H1 (cell line): ENCODE data around the gene SCAMP3. TPM values are rescaled to one million over a fixed set of nuclear protein-coding genes. Genes with fewer than 3 reads are reported as not detected.

ENCODE experiments used
- CTCF ChIA-PET: fragments of 300-600 bp; sonication (Branson Sonifier 250); formaldehyde crosslinking; loops from one replicate; lab custom pipeline; 2021; ENCODE audit not compliant: partially characterized antibody; lab: Charles Lee
- POLR2A ChIA-PET: fragments of 300-600 bp; sonication (Branson Sonifier 250); formaldehyde crosslinking; loops from one replicate; lab custom pipeline; 2021; ENCODE audit warnings: inconsistent platforms; ENCODE audit not compliant: partially characterized antibody; lab: Charles Lee
- DNase-seq, 2 experiments: peaks; one replicate each; pipeline versions ENCODE4 v3.0.0 to v3.0.0-alpha.2; 2010 to 2022; ENCODE audit warnings: low spot score in 2 of 2, low read depth in 1 of 2, mixed read lengths in 1 of 2
- FAIRE-seq: peaks from 2 replicates; lab custom pipeline; 2011; peaks lifted over from hg19 to GRCh38; lab: Jason Lieb, UNC
- H2AFZ ChIP-seq: 2 replicates; pipeline ENCODE4 v1.8.1; 2012; ENCODE audit warnings: low read length, inconsistent platforms
- H2AK5ac ChIP-seq: 2 replicates; pipeline ENCODE4 v1.6.1; 2013; ENCODE audit warnings: low read depth, low read length
- H2BK120ac ChIP-seq: replicated peaks from 2 replicates; pipeline ENCODE3; 2013; ENCODE audit warnings: low read depth, low read length, inconsistent platforms
- H2BK12ac ChIP-seq: 2 replicates; pipeline ENCODE4 v1.6.1; 2013; ENCODE audit warnings: low read depth, low read length
- H2BK15ac ChIP-seq: 2 replicates; pipeline ENCODE4 v1.6.1; 2013; ENCODE audit warnings: low read length
- H2BK20ac ChIP-seq: 2 replicates; pipeline ENCODE4 v1.6.1; 2013; ENCODE audit warnings: low read length
- H2BK5ac ChIP-seq: 2 replicates; pipeline ENCODE4 v1.6.1; 2013; ENCODE audit warnings: low read depth, low read length
- H3K14ac ChIP-seq: 2 replicates; pipeline ENCODE4 v1.6.1; 2013; ENCODE audit warnings: inconsistent platforms; ENCODE audit not compliant: insufficient read length
- H3K18ac ChIP-seq: 2 replicates; pipeline ENCODE4 v1.6.1; 2013; ENCODE audit warnings: low read length; ENCODE audit errors: extremely low read depth
- H3K23ac ChIP-seq: 2 replicates; pipeline ENCODE4 v1.6.1; 2013; ENCODE audit warnings: inconsistent platforms; ENCODE audit not compliant: insufficient read length
- H3K23me2 ChIP-seq: 2 replicates; pipeline ENCODE4 v1.6.1; 2013; ENCODE audit warnings: low read depth, low read length
- H3K27ac ChIP-seq: 2 replicates; pipeline ENCODE4 v1.6.1; 2011; ENCODE audit warnings: low read depth, low read length, inconsistent platforms
- H3K27me3 ChIP-seq, 4 experiments: replicated peaks in 1 of 4; 1 replicate in 1 of 4; 2 replicates in 3 of 4; pipeline versions ENCODE4 v1.6.1 to v1.8.1; 2011 to 2013; ENCODE audit warnings: low read length in 3 of 4, mild to moderate bottlenecking in 3 of 4, inconsistent platforms in 2 of 4, mixed read lengths in 2 of 4, moderate library complexity in 1 of 4; ENCODE audit not compliant: control insufficient read depth in 3 of 4, insufficient read depth in 3 of 4; ENCODE audit errors: extremely low read depth in 1 of 4
- H3K36me3 ChIP-seq, 4 experiments: 2 replicates each; pipeline versions ENCODE4 v1.6.1 to v1.8.1; 2011 to 2013; ENCODE audit warnings: mild to moderate bottlenecking in 4 of 4, low read length in 3 of 4, moderate library complexity in 2 of 4, control low read depth in 1 of 4, inconsistent platforms in 1 of 4; ENCODE audit not compliant: insufficient read depth in 4 of 4, control insufficient read depth in 2 of 4
- H3K4ac ChIP-seq: replicated peaks from 2 replicates; pipeline ENCODE3; 2013; ENCODE audit warnings: low read length, low read depth, mixed read lengths, inconsistent platforms; ENCODE audit not compliant: insufficient read length
- H3K4me1 ChIP-seq, 4 experiments: replicated peaks in 1 of 4; 1 replicate in 1 of 4; 2 replicates in 3 of 4; pipeline versions ENCODE4 v1.6.1 to v1.8.1; 2011 to 2013; ENCODE audit warnings: low read length in 3 of 4, inconsistent platforms in 2 of 4, mixed read lengths in 1 of 4; ENCODE audit not compliant: insufficient read depth in 4 of 4, control insufficient read depth in 3 of 4
- H3K4me2 ChIP-seq, 2 experiments: 2 replicates each; pipeline versions ENCODE4 v1.6.1 to v1.8.1; 2011 to 2013; ENCODE audit warnings: low read depth in 2 of 2, low read length in 2 of 2, control low read depth in 1 of 2, inconsistent platforms in 1 of 2, mild to moderate bottlenecking in 1 of 2; ENCODE audit not compliant: insufficient read depth in 1 of 2
- H3K4me3 ChIP-seq, 4 experiments: fragments of 200-600, 300-600 bp in 1 of 4; sonication (generic), shearing (Covaris generic), sonication (Bioruptor Twin) in 1 of 4; 2 replicates each; pipeline versions ENCODE4 v1.5.1 to v1.8.1; 2011 to 2016; ENCODE audit warnings: low read length in 4 of 4, low read depth in 3 of 4, control low read depth in 2 of 4, inconsistent platforms in 2 of 4, mild to moderate bottlenecking in 2 of 4, mixed read lengths in 1 of 4, moderate library complexity in 1 of 4; ENCODE audit not compliant: insufficient read depth in 2 of 4; ENCODE audit errors: extremely low read depth in 1 of 4
- H3K56ac ChIP-seq: replicated peaks from 2 replicates; pipeline ENCODE3; 2013; ENCODE audit warnings: low read depth, mild to moderate bottlenecking, mixed read lengths, low read length, inconsistent platforms; ENCODE audit not compliant: insufficient read length
- H3K79me1 ChIP-seq: 2 replicates; pipeline ENCODE4 v1.6.1; 2013; ENCODE audit warnings: low read depth, low read length, control low read depth
- H3K79me2 ChIP-seq, 2 experiments: 2 replicates each; pipeline versions ENCODE4 v1.6.1 to v1.8.1; 2012 to 2013; ENCODE audit warnings: low read length in 2 of 2, mild to moderate bottlenecking in 2 of 2, inconsistent platforms in 1 of 2; ENCODE audit not compliant: insufficient read depth in 2 of 2, control insufficient read depth in 1 of 2
- H3K9ac ChIP-seq, 4 experiments: replicated peaks in 1 of 4; 1 replicate in 1 of 4; 2 replicates in 3 of 4; pipeline versions ENCODE4 v1.6.1 to v1.8.1; 2011 to 2013; ENCODE audit warnings: low read depth in 3 of 4, low read length in 3 of 4, control low read depth in 2 of 4, mild to moderate bottlenecking in 2 of 4, moderate library complexity in 2 of 4, inconsistent platforms in 1 of 4; ENCODE audit errors: extremely low read depth in 1 of 4
- H3K9me3 ChIP-seq, 2 experiments: 2 replicates each; pipeline versions ENCODE4 v1.6.1 to v1.8.1; 2012 to 2013; ENCODE audit warnings: mild to moderate bottlenecking in 2 of 2, moderate library complexity in 2 of 2, control low read depth in 1 of 2, inconsistent platforms in 1 of 2, low read depth in 1 of 2, low read length in 1 of 2, mixed read lengths in 1 of 2; ENCODE audit not compliant: insufficient read depth in 2 of 2
- H4K20me1 ChIP-seq, 2 experiments: replicated peaks in 1 of 2; 2 replicates each; pipeline versions ENCODE3 to v1.8.1; 2011 to 2013; ENCODE audit warnings: inconsistent platforms in 2 of 2, low read length in 2 of 2, mild to moderate bottlenecking in 1 of 2; ENCODE audit not compliant: insufficient read depth in 2 of 2, control insufficient read depth in 1 of 2
- H4K5ac ChIP-seq: 2 replicates; pipeline ENCODE4 v1.6.1; 2013; ENCODE audit warnings: low read length, low read depth, mixed read lengths, inconsistent platforms; ENCODE audit not compliant: insufficient read length
- H4K8ac ChIP-seq: 2 replicates; pipeline ENCODE4 v1.8.0; 2013; ENCODE audit warnings: mild to moderate bottlenecking, moderate library complexity, low read length, inconsistent platforms; ENCODE audit not compliant: insufficient read depth; ENCODE audit errors: extremely low read depth
- H4K91ac ChIP-seq: replicated peaks from 2 replicates; pipeline ENCODE3; 2013; ENCODE audit warnings: low read length, mixed read lengths, inconsistent platforms; ENCODE audit not compliant: insufficient read length
- CEBPB ChIP-seq: IDR thresholded peaks from 2 replicates; pipeline ENCODE4 v1.6.1; 2012; ENCODE audit warnings: low read depth, low read length
- CHD1 ChIP-seq: IDR thresholded peaks from 2 replicates; pipeline ENCODE4 v1.6.1; 2012; ENCODE audit warnings: low read depth, low read length, improper control_type of control experiment
- EP300 ChIP-seq, 2 experiments: IDR thresholded peaks; 1 replicate in 1 of 2; 2 replicates in 1 of 2; pipeline ENCODE4 v1.6.1; 2011 to 2012; ENCODE audit warnings: low read depth in 2 of 2, low read length in 2 of 2, mild to moderate bottlenecking in 2 of 2, borderline replicate concordance in 1 of 2, inconsistent platforms in 1 of 2, moderate library complexity in 1 of 2
- FOSL1 ChIP-seq: IDR thresholded peaks from 2 replicates; pipeline ENCODE4 v1.6.1; 2011; ENCODE audit warnings: mild to moderate bottlenecking, low read depth, low read length, moderate library complexity; ENCODE audit not compliant: insufficient read depth
- GABPA ChIP-seq: IDR thresholded peaks from 2 replicates; pipeline ENCODE4 v1.6.1; 2011; ENCODE audit warnings: mild to moderate bottlenecking, low read length, moderate library complexity, borderline replicate concordance; ENCODE audit not compliant: insufficient read depth
- JUN ChIP-seq: IDR thresholded peaks from 2 replicates; pipeline ENCODE4 v1.6.1; 2011; ENCODE audit warnings: low read depth, mild to moderate bottlenecking, improper control_type of control experiment, low read length
- KDM1A ChIP-seq: fragments of 200-600, 300-600 bp; sonication (generic); IDR thresholded peaks from 2 replicates; pipeline ENCODE4 v1.7.1; 2016; ENCODE audit warnings: mild to moderate bottlenecking, low read length, borderline replicate concordance
- RNF2 ChIP-seq: fragments of 200-900, 300-1000 bp; sonication (generic); IDR thresholded peaks from 2 replicates; pipeline ENCODE4 v1.7.1; 2016; ENCODE audit warnings: borderline replicate concordance, low read depth, mild to moderate bottlenecking, antibody characterized with exemption, low read length; ENCODE audit not compliant: poor library complexity, severe bottlenecking; ENCODE audit errors: missing control alignments
- SIN3A ChIP-seq, 2 experiments: IDR thresholded peaks in 1 of 2; conservative IDR thresholded peaks in 1 of 2; 2 replicates each; pipeline ENCODE4 v1.6.1; 2011 to 2012; ENCODE audit warnings: low read length in 2 of 2, improper control_type of control experiment in 1 of 2, low read depth in 1 of 2, mild to moderate bottlenecking in 1 of 2
- SP1 ChIP-seq: IDR thresholded peaks from 2 replicates; pipeline ENCODE4 v1.6.1; 2011; ENCODE audit warnings: low read depth, low read length
- USF2 ChIP-seq: IDR thresholded peaks from 2 replicates; pipeline ENCODE4 v1.6.1; 2011; ENCODE audit warnings: low read length, improper control_type of control experiment
- WGBS, 2 experiments: shearing (Covaris generic) in 1 of 2; methylation state at CpG; one replicate each; pipeline versions ENCODE4 v1.1.6 to v1.1.7; 2013 to 2015; ENCODE audit warnings: low lambda C conversion rate in 2 of 2, mixed read lengths in 2 of 2, inconsistent platforms in 1 of 2, low coverage in 1 of 2, missing lambda C conversion rate in 1 of 2; ENCODE audit not compliant: insufficient replicate concordance in 2 of 2, insufficient coverage in 1 of 2, insufficient read length in 1 of 2; ENCODE audit errors: extremely low coverage in 1 of 2, missing lambda C conversion rate in 1 of 2; 5-methylcytosine and 5-hydroxymethylcytosine counted together
- polyA plus RNA-seq, 7 experiments: library from polyadenylated mRNA; depleted of rRNA in 3 of 7; stranded (reverse) in 5 of 7; unstranded in 2 of 7; fragments of >200 nt in 5 of 7; fragments of 200-250 nt in 2 of 7; gene quantifications; 1 replicate in 5 of 7; 2 replicates in 1 of 7; 4 replicates in 1 of 7; pipeline versions ENCODE4 v1.2.1 to v1.2.3, GENCODE V29; 2011 to 2013; ENCODE audit warnings: missing spikeins in 2 of 7, mixed read lengths in 2 of 7
- total RNA-seq: library from RNA; stranded (reverse); fragmentation: NEBNext Ultra II Directional; extraction: Animal tissue kit (Norgen Biotek cat#: 25700); gene quantifications from 2 replicates; pipeline ENCODE4 v1.2.1, GENCODE V29; 2021

The SCAMP3 gene
- total and polyA plus RNA-seq, 2 of the 8 experiments (the other 6 are each of a cell fraction or from before 2014, with no cell fraction given): 48.9 to 143 TPM

GRCh38 chr1:155287987-155288543 lies 25.9 kb upstream of the SCAMP3 start:
- H4K91ac ChIP-seq: no peak overlapping the region
- H3K14ac ChIP-seq: no peak overlapping the region
- H4K5ac ChIP-seq: no peak overlapping the region
- no peak overlapping the region for H3K4me2 ChIP-seq
- no peak overlapping the region for H3K56ac ChIP-seq
- no peak overlapping the region for H2BK15ac ChIP-seq
- no peak overlapping the region for H3K4me3 ChIP-seq
- no peak overlapping the region for H2AFZ ChIP-seq
- peak overlapping the region; percentile 35; the same call in 1 of the 2 replicates for H4K8ac ChIP-seq
- H3K18ac ChIP-seq: no peak overlapping the region
- H3K27me3 ChIP-seq: no peaks in the 10 kb centered on the region
- no peak overlapping the region for H3K4ac ChIP-seq
- no peak overlapping the region for H2AK5ac ChIP-seq
- H3K9me3 ChIP-seq: no peaks in the 10 kb centered on the region
- H2BK12ac ChIP-seq: no peak overlapping the region
- no peaks in the 10 kb centered on the region for H3K23me2 ChIP-seq
- FAIRE-seq (no peak), DNase-seq (no peak)
- no peak overlapping the region for H3K23ac ChIP-seq
- no peaks in the 10 kb centered on the region for H3K4me1 ChIP-seq
- no peaks in the 10 kb centered on the region for H3K79me2 ChIP-seq
- H2BK120ac ChIP-seq: no peak overlapping the region
- no peak overlapping the region for H2BK5ac ChIP-seq
- POLR2A ChIA-PET: interaction anchor here (0.5 to 1.8 kb wide), 6 partner anchors 9 to 37 kb away, joined by 3 to 6 read pairs (median 4); partner anchors contain the start of gene SCAMP3
- no peak overlapping the region for H3K27ac ChIP-seq
- no peaks in the 10 kb centered on the region for H4K20me1 ChIP-seq
- CTCF ChIA-PET: interaction anchor here (0.8 to 6.3 kb wide), 3 partner anchors 9 to 19 kb away, joined by 3 to 37 read pairs (median 4); partner anchors contain the start of gene FDPS
- no peak overlapping the region for H2BK20ac ChIP-seq
- H3K36me3 ChIP-seq: no peaks in the 10 kb centered on the region
- WGBS, 2 experiments: 93% methylated on average over 16 of the region's 21 CpGs; no CpG with 5 or more reads in 1 of the 2 experiments
- no peak overlapping the region for H3K9ac ChIP-seq
- no peaks in the 10 kb centered on the region for H3K79me1 ChIP-seq
- TF ChIP-seq CEBPB (no peak), FOSL1 (no peak), USF2 (no peak), SIN3A (conservative IDR thresholded peaks at IDR 0.05 in 1 of 2, IDR thresholded peaks at IDR 0.05 in 1 of 2; ENCODE audit: low read depth in 1 of 2, low read length in 2 of 2) (no peak), SP1 (no peak), EP300 (IDR thresholded peaks at IDR 0.05; ENCODE audit: borderline replicate concordance in 1 of 2, low read depth in 2 of 2, low read length in 2 of 2) (no peak), JUN (no peak), CHD1 (no peak), GABPA (no peak), RNF2 (no peak), KDM1A (no peak)
